HEK293T (cell line): ENCODE measurements around the gene HIBCH.
"Not testable (repeated sequence)": the region's sequence is repeated elsewhere in the genome, so short reads cannot be mapped to it uniquely, and the experiment has no call there.

Source experiments
- CTCF ChIA-PET: fragments of 350-600 bp; formaldehyde crosslinking; extraction: SDS; loops from one replicate; lab custom pipeline; 2021; ENCODE audit warnings: antibody characterized with exemption, inconsistent platforms; lab: Yijun Ruan, JAX
- POLR2A ChIA-PET: fragments of 350-600 bp; formaldehyde crosslinking; extraction: SDS; loops from one replicate; lab custom pipeline; 2020; ENCODE audit warnings: antibody characterized with exemption, inconsistent platforms; lab: Yijun Ruan, JAX
- DNase-seq: peaks from one replicate; pipeline ENCODE4 v3.0.0; 2012; ENCODE audit warnings: mixed read lengths; ENCODE audit errors: extremely low spot score
- ARNT ChIP-seq: fragments of 450-650 bp; IDR thresholded peaks from 2 replicates; pipeline ENCODE4 v1.6.1; 2017; ENCODE audit warnings: mild to moderate bottlenecking
- BHLHE40 ChIP-seq: fragments of 450-650 bp; IDR thresholded peaks from 2 replicates; pipeline ENCODE4 v1.6.1; 2016; ENCODE audit warnings: mild to moderate bottlenecking, moderate library complexity, borderline replicate concordance
- CTBP1 ChIP-seq: fragments of 450-650 bp; IDR thresholded peaks from 2 replicates; pipeline ENCODE4 v1.6.1; 2016; ENCODE audit warnings: borderline replicate concordance
- ELF4 ChIP-seq: fragments of 450-650 bp; IDR thresholded peaks from 2 replicates; pipeline ENCODE4 v1.6.1; 2017; ENCODE audit warnings: antibody characterized with exemption
- FOXA1 ChIP-seq: fragments of 450-650 bp; IDR thresholded peaks from 2 replicates; pipeline ENCODE4 v1.6.1; 2016; ENCODE audit warnings: mild to moderate bottlenecking
- FOXK2 ChIP-seq: fragments of 450-650 bp; IDR thresholded peaks from 2 replicates; pipeline ENCODE4 v1.6.1; 2016; ENCODE audit warnings: mild to moderate bottlenecking
- FOXM1 ChIP-seq: fragments of 450-650 bp; IDR thresholded peaks from 2 replicates; pipeline ENCODE4 v1.6.1; 2017; ENCODE audit warnings: mild to moderate bottlenecking, borderline replicate concordance
- HDGF ChIP-seq: fragments of 450-650 bp; IDR thresholded peaks from 2 replicates; pipeline ENCODE4 v1.6.1; 2017; ENCODE audit warnings: antibody characterized with exemption, borderline replicate concordance
- L3MBTL2 ChIP-seq: fragments of 450-650 bp; conservative IDR thresholded peaks from 2 replicates; pipeline ENCODE4 v1.6.1; 2016; ENCODE audit warnings: mild to moderate bottlenecking
- LEF1 ChIP-seq: fragments of 450-650 bp; IDR thresholded peaks from 2 replicates; pipeline ENCODE4 v1.6.1; 2017; ENCODE audit warnings: mild to moderate bottlenecking, borderline replicate concordance
- NFRKB ChIP-seq: fragments of 450-650 bp; IDR thresholded peaks from 2 replicates; pipeline ENCODE4 v1.6.1; 2016; ENCODE audit warnings: mild to moderate bottlenecking, moderate library complexity
- SP1 ChIP-seq: fragments of 450-650 bp; IDR thresholded peaks from 2 replicates; pipeline ENCODE4 v1.6.1; 2017
- SUZ12 ChIP-seq: fragments of 450-650 bp; IDR thresholded peaks from 2 replicates; pipeline ENCODE4 v1.6.1; 2016; ENCODE audit warnings: mild to moderate bottlenecking
- TARDBP ChIP-seq: fragments of 450-650 bp; IDR thresholded peaks from 2 replicates; pipeline ENCODE4 v1.6.1; 2016
- ZNF384 ChIP-seq: fragments of 450-650 bp; IDR thresholded peaks from 2 replicates; pipeline ENCODE4 v1.6.1; 2016
- TF ChIP-seq, protein P1 (sequence below): fragments of 450-650 bp; IDR thresholded peaks from 2 replicates; pipeline ENCODE4 v1.6.1; 2016

The HIBCH gene

DNA sequence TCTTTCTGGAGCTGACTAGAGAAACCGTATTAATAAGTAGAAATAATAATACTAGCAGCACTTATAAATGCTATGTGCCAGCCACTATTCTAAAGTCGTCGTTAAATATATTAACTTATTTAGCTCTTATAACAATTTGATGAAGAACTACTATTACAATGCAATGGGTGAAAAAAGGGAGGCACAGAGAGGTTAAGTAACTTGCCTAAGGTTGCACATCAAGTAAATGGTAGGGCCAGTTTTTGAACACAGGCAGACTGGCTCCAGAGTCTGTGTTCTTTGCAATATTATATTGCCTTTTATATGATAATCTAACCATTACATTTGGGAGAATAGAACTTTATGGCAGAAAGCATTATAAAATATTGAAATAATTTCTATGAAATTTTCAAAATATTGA is 41.3 kb upstream of the HIBCH start:
- TF ChIP-seq FOXM1 (no peak), SP1 (no peak), L3MBTL2 (no peak), FOXK2 (no peak)
- TF ChIP-seq, protein P1, sequence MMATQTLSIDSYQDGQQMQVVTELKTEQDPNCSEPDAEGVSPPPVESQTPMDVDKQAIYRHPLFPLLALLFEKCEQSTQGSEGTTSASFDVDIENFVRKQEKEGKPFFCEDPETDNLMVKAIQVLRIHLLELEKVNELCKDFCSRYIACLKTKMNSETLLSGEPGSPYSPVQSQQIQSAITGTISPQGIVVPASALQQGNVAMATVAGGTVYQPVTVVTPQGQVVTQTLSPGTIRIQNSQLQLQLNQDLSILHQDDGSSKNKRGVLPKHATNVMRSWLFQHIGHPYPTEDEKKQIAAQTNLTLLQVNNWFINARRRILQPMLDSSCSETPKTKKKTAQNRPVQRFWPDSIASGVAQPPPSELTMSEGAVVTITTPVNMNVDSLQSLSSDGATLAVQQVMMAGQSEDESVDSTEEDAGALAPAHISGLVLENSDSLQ: no peak
- no peak for DNase-seq
- CTCF ChIA-PET: no interaction called here
- POLR2A ChIA-PET: no interaction called here

DNA sequence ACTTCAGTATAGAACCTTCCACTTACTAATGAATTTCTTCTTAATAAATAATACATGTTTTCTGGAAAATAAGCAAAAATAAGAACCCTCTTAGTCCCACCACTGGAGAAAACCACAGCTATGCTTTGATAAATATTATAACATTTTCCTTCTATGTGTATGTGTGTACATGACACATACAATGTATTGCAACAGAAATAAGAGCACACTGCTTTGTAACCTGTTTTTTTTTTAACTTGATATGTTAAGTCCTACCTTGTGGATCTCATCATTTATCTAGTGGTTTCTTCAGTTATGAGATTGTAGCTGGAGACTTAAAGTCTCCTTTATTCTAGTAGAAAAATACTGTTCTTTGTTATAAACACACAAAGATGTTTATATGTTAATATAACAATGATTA is 40.9 kb upstream of the HIBCH start:
- no peak for TF ChIP-seq HDGF
- TF ChIP-seq CTBP1: no peak
- TF ChIP-seq SP1: no peak
- no peak for TF ChIP-seq FOXK2
- no peak for TF ChIP-seq ARNT
- no peak for TF ChIP-seq TARDBP
- no peak for TF ChIP-seq ZNF384
- TF ChIP-seq NFRKB: no peak
- TF ChIP-seq FOXA1: no peak
- no peak for TF ChIP-seq LEF1
- no peak for TF ChIP-seq L3MBTL2
- no peak for TF ChIP-seq BHLHE40
- TF ChIP-seq ELF4: no peak
- TF ChIP-seq, protein P1: no peak
- no peak for TF ChIP-seq SUZ12
- TF ChIP-seq FOXM1: no peak
- no peak for DNase-seq
- ChIA-PET POLR2A (no interaction called here), CTCF (no interaction called here)

DNA sequence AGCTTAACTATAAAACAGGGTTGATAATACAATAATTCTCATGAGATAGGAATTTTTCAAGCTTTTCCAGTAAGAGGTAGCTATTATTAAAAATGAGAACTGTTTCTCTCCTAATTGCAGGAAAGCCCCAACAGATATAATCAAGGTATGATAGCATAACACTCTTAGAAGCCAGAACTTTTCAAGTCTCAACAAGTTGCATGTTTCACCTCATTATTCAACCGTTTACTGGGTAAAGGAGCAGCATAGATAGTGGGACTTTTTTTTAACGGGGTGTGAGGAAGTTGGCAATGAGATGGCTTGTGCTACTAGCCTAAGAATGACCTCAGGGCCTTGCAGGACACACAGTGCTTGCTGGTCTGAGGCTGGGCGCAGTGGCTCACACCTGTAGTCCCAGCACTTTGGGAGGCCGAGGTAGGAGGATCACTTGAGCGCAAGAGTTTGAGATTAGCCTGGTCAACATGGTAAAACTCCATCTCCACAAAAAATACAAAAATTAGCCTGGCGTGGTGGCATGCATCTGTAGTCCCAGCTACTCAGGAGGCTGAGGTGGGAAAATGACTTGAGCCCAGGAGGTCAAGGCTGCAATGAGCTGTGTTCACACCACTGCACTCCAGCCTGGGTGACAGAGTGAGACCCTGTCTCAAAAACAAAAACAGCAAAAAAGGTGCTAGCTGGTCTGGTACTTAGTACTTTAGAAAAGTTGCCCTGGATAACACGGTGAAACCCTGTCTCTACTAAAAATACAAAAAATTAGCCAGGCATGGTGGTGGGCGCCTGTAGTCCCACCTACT is 39.2 kb upstream of the HIBCH start:
- POLR2A ChIA-PET, DNase-seq, CTCF ChIA-PET: not testable (repeated sequence)

DNA sequence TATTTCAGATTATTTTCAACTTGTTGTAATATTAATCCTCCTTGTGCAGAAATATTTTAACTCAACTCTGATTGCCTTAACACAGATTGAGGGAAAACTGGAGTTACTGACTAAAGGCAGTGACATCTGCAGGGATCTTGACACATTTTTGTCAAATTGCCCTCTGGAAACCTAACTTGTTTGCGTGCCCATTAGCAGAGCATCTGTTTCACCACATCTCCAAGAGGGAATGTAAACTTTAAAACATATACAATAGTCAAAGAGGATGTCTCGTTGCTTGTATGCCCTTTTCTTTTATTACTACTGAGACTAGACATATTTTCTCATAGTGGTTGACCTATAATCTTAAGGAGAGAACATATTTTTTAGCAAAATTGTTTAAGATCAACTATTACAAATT is 38.0 kb upstream of the HIBCH start:
- no peak for DNase-seq
- TF ChIP-seq LEF1: no peak
- no peak for TF ChIP-seq CTBP1
- no peak for TF ChIP-seq SP1
- TF ChIP-seq NFRKB: no peak
- TF ChIP-seq FOXA1: no peak
- no peak for TF ChIP-seq HDGF
- TF ChIP-seq BHLHE40: no peak
- TF ChIP-seq SUZ12: no peak
- no peak for TF ChIP-seq ELF4
- no peak for TF ChIP-seq ARNT
- no peak for TF ChIP-seq TARDBP
- CTCF ChIA-PET: no interaction called here
- POLR2A ChIA-PET: no interaction called here

DNA sequence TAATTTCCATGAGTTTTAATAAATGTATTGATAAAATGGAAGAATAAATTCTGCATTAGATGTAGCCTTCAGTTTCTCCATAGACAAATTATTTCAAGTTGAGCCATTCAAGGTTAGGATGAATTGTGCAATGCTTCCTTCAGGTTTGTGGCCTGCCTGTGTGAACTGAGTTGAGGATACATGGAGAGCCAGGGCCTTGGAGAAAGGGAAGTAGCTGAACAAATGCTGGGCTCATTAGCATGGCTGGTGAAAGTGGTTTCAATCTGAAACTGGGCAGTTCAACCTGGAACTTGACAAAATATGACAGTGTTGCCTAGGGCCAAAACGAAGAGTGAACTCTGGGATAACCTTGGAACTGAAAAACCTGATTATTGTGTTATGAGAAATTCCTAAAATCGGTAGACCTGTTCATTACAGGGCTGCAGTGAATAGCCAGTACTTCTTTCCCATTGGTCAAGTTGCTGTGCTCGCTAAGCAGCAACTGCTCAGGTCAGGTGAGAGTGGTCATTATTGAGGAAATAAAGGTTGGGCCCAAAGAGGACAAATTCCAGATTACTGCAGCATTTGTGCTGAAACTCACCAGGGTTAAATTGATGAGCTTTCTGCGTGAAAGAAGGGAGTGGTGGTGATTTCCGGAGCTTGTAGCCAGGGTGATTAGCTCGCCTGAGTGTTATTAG is 36.5 kb upstream of the HIBCH start:
- TF ChIP-seq ELF4: no peak
- no peak for TF ChIP-seq BHLHE40
- TF ChIP-seq, protein P1: no peak
- no peak for TF ChIP-seq SP1
- no peak for TF ChIP-seq L3MBTL2
- TF ChIP-seq FOXM1: no peak
- no peak for TF ChIP-seq SUZ12
- no peak for TF ChIP-seq FOXK2
- no peak for TF ChIP-seq CTBP1
- no peak for TF ChIP-seq NFRKB
- no peak for TF ChIP-seq FOXA1
- no peak for TF ChIP-seq HDGF
- TF ChIP-seq LEF1: no peak
- TF ChIP-seq TARDBP: no peak
- TF ChIP-seq ARNT: no peak
- no peak for TF ChIP-seq ZNF384
- ChIA-PET POLR2A (interaction anchor here (0.5 kb wide), 1 partner anchor 677 kb away, joined by 3 read pairs; no protein-coding TSS in a partner anchor), CTCF (no interaction called here)
- DNase-seq: no peak

DNA sequence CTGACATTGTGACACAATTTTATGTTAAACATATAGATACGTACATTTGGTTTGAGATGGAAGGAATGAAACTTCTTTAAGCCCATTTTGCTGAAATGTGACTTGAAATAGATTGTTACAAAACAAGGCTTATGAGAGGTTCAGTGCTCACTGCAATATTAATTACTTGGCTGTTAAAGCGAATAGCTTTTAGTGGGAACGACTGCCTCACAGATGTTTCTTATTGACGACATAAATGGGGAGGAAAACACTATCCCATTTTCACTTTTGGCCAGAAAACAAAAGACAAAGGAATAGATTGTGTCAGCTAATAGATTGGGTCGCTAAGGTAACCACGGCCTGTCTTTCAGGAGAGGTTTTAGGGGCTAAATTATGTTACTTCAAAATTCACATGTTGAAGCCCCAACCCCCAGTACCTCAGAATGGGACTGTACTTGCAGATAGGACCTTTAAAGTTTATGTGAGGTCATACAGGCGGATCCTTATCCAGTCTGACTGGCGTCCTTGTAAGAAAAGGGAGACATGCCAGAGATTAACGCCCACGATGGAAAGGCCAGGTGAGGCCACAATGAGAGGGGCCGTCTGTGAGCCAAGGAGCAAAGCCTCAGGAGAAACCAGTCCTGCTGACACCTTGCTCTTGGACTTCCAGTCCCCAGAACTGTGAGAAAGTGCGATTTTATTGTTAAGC is 34.5 kb upstream of the HIBCH start:
- no peak for DNase-seq

More for the DNA sequence above, 34.5 kb upstream of the HIBCH start:
- ChIA-PET POLR2A (no interaction called here), CTCF (no interaction called here)
- no peak for TF ChIP-seq ELF4
- TF ChIP-seq TARDBP: no peak
- TF ChIP-seq HDGF: no peak
- TF ChIP-seq NFRKB: no peak
- TF ChIP-seq, protein P1: no peak
- TF ChIP-seq LEF1: no peak
- no peak for TF ChIP-seq L3MBTL2
- no peak for TF ChIP-seq SUZ12
- no peak for TF ChIP-seq FOXK2
- TF ChIP-seq BHLHE40: no peak
- TF ChIP-seq FOXM1: no peak
- no peak for TF ChIP-seq SP1
- TF ChIP-seq FOXA1: no peak
- no peak for TF ChIP-seq ZNF384
- no peak for TF ChIP-seq ARNT
- TF ChIP-seq CTBP1: no peak
